ENCODE data around the gene ZNF205. TPM values are rescaled to one million over a fixed set of nuclear protein-coding genes. Genes with fewer than 3 reads are reported as not detected.
"Not testable (repeated sequence)": the region's sequence is repeated elsewhere in the genome, so short reads cannot be mapped to it uniquely, and the experiment has no call there.

The ZNF205 gene
- total RNA-seq, 1 donor from 2014 or later, result 7.3 TPM

DNA sequence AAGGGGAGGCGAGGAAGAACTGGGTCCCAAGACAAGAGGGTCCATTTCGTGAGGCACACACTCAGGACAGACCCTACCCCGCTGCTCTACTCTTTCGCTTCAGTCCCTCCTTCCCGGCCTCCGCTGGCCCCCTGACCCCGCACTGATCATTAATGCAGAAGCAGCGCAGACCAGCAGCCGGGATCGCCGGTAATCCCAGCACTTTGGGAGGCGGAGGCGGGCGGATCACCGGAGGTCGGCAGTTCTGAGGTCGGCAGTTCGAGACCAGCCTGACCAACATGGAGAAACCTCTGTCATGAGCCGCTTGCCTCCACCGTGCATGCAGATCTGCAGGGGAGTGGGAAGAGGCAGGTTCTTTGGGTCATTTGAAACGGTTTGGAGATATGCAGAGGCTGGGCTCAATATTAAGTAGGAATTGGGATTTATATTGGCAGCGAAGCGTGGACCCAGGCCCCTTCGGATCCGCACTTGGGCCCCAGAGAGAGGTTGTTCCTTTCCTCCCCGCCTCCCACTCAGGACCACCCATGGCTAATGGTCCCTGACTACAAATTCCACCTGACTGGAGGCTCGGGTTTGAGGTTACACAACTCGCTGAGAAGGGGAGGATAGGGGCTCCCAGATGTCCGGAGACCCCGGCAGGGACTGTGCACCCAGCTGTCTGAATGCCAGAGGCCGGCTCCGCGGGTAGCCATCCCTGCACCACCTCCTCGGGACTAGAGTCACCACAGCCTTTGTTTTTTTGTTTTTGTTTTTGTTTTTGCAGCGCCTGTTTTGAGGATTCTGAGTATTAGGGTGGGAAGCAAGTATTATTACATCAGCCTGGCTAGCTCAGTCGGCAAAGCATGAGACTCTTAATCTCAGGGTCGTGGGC lies 52.0 kb downstream of the ZNF205 start:
- H3K9ac ChIP-seq (ENCODE audit: low read depth in 1 of 3, low read length in 3 of 3), result no peak overlapping the region
- no peak overlapping the region for H3K4me3 ChIP-seq (ENCODE audit: low read length in 3 of 3)
- no peak overlapping the region for H3K27ac ChIP-seq (ENCODE audit: low read depth, low read length)
- no peaks in the 10 kb centered on the region for H3K36me3 ChIP-seq (ENCODE audit: control insufficient read depth in 3 of 3, insufficient read depth in 3 of 3, low read length in 3 of 3)
- peaks cover 11 to 14% (median 12%) of the 10 kb centered on the region in 3 donors for H3K4me1 ChIP-seq (ENCODE audit: control insufficient read depth in 3 of 3, insufficient read depth in 3 of 3, low read length in 3 of 3)
- H3K9me3 ChIP-seq (ENCODE audit: control insufficient read depth in 3 of 3, low read length in 3 of 3), result no peaks in the 10 kb centered on the region
- peaks cover 25 to 56% (median 39%) of the 10 kb centered on the region in 3 donors for H3K27me3 ChIP-seq (ENCODE audit: control insufficient read depth in 3 of 3, insufficient read depth in 3 of 3, low read length in 3 of 3)

DNA sequence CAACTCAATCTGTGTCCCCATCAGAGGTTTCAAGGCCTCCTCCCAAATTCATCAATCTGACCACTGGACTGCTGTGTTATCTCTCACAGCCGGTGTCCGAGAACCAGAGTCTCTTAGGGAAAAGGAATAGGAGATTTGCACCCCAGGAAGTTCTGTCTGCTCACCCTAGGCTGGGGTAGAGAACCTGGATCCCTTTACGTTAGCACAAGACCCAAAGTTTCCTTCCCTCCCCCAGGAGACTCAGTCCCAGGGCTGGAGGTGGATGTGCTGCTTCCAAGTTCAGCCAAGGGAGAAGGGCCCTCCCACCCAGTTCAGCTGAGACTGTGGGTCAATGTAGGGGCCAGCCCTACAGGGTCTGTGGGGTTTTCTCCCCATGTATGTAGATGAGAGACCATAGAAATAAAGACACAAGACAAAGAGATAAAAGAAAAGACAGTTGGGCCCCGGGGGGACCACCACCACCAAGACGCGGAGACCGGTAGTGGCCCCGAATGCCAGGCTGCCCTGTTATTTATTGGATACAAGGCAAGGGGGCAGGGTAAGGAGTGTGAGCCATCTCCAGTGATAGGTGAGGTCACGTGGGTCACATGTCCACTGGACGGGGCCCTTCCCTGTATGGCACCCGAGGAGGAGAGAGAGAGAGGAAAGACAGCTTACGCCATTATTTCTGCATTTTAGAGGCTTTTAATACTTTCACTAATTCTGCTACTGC lies 52.9 kb downstream of the ZNF205 start:
- no peak overlapping the region for H3K27ac ChIP-seq (ENCODE audit: low read depth, low read length)

DNA sequence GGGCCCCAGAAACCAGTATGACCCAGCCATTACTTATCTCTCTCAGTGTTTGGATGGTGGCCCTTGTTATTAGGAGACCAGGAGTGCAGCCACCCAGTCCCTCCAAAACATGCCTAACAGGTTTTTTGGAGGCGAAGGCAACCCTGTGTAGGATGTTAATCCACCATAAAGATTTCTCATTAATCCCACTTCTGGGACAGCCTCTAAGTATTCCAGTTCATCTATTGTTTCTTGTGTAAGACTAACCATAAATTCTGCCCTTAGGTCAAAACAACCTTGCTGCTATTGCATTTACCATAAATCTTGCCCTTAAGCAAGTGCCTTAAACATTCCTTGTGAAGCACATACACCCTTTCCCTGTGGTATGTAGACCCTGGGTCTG lies 54.1 kb downstream of the ZNF205 start:
- H3K4me1 ChIP-seq (ENCODE audit: control insufficient read depth in 3 of 3, insufficient read depth in 3 of 3, low read length in 3 of 3), result peaks cover 12 to 15% (median 13%) of the 10 kb centered on the region in 3 donors
- no peak overlapping the region for H3K4me3 ChIP-seq (ENCODE audit: low read length in 3 of 3)
- H3K27ac ChIP-seq (ENCODE audit: low read depth, low read length), result no peak overlapping the region
- H3K36me3 ChIP-seq (ENCODE audit: control insufficient read depth in 3 of 3, insufficient read depth in 3 of 3, low read length in 3 of 3), result no peaks in the 10 kb centered on the region
- H3K9ac ChIP-seq (ENCODE audit: low read depth in 1 of 3, low read length in 3 of 3), result no peak overlapping the region
- no peaks in the 10 kb centered on the region for H3K9me3 ChIP-seq (ENCODE audit: control insufficient read depth in 3 of 3, low read length in 3 of 3)
- peaks cover 37 to 62% (median 44%) of the 10 kb centered on the region in 3 donors for H3K27me3 ChIP-seq (ENCODE audit: control insufficient read depth in 3 of 3, insufficient read depth in 3 of 3, low read length in 3 of 3)

More for the DNA sequence above, 52.9 kb downstream of the ZNF205 start:
- peak overlapping the region in 2 of 3 donors; percentile 42 to 45 for H3K9ac ChIP-seq (ENCODE audit: low read depth in 1 of 3, low read length in 3 of 3)
- H3K9me3 ChIP-seq (ENCODE audit: control insufficient read depth in 3 of 3, low read length in 3 of 3), result no peaks in the 10 kb centered on the region
- H3K4me3 ChIP-seq (ENCODE audit: low read length in 3 of 3), result peak overlapping the region; percentile 31 to 56 (median 56)
- H3K4me1 ChIP-seq (ENCODE audit: control insufficient read depth in 3 of 3, insufficient read depth in 3 of 3, low read length in 3 of 3), result peaks cover 5 to 7% (median 6%) of the 10 kb centered on the region in 3 donors
- H3K27me3 ChIP-seq (ENCODE audit: control insufficient read depth in 3 of 3, insufficient read depth in 3 of 3, low read length in 3 of 3), result peaks cover 28 to 58% (median 39%) of the 10 kb centered on the region in 3 donors
- H3K36me3 ChIP-seq (ENCODE audit: control insufficient read depth in 3 of 3, insufficient read depth in 3 of 3, low read length in 3 of 3), result no peaks in the 10 kb centered on the region

DNA sequence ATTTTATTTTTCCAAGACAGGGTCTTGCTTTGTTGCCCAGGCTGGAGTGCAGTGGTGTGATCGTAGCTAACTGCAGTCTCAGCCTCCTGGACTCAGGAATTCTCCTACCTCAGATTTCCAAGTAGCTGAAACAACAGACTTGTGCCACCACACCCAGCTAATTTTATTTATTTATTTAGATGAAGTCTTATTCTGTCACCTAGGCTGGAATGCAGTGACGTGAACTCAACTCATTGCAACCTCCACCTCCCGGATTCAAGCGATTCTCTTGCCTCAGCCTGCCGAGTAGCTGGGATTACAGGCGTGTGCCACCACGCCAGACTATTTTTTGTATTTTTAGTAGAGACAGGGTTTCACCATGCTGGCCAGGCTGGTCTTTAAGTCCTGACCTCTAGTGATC lies 56.3 kb downstream of the ZNF205 start:
- not testable (repeated sequence) for H3K9me3 ChIP-seq (ENCODE audit: control insufficient read depth in 3 of 3, low read length in 3 of 3); H3K27ac ChIP-seq (ENCODE audit: low read depth, low read length); H3K4me3 ChIP-seq (ENCODE audit: low read length in 3 of 3); H3K9ac ChIP-seq (ENCODE audit: low read depth in 1 of 3, low read length in 3 of 3); H3K36me3 ChIP-seq (ENCODE audit: control insufficient read depth in 3 of 3, insufficient read depth in 3 of 3, low read length in 3 of 3)
- peaks cover 14 to 20% (median 18%) of the 10 kb centered on the region in 3 donors for H3K4me1 ChIP-seq (ENCODE audit: control insufficient read depth in 3 of 3, insufficient read depth in 3 of 3, low read length in 3 of 3)
- peaks cover 51 to 67% (median 55%) of the 10 kb centered on the region in 3 donors for H3K27me3 ChIP-seq (ENCODE audit: control insufficient read depth in 3 of 3, insufficient read depth in 3 of 3, low read length in 3 of 3)

Small RNAs within 50 kb of the gene (small RNA-seq; reads per million reads assigned to genes)
- gene RNU1-22P, result 0.30 reads per million, percentile 31 among the genes with 10 or more reads in this experiment

Other genes starting within 250 kb of the ZNF205 start
- 10.4 TPM for gene FLYWCH2, start 229.4 kb upstream of the ZNF205 start, total RNA-seq
- gene FLYWCH1, start 200.7 kb upstream of the ZNF205 start, total RNA-seq, result 11.0 TPM
- gene KREMEN2, start 148.3 kb upstream of the ZNF205 start, total RNA-seq, result 1.6 TPM
- 2.1 TPM for gene PAQR4, start 143.2 kb upstream of the ZNF205 start, total RNA-seq
- gene PKMYT1, start 132.1 kb upstream of the ZNF205 start, total RNA-seq, result 2.1 TPM
- gene CLDN9, start 99.7 kb upstream of the ZNF205 start, total RNA-seq, result not detected
- not detected for gene CLDN6, start 94.4 kb upstream of the ZNF205 start, total RNA-seq
- 28.7 TPM for gene TNFRSF12A, start 92.2 kb upstream of the ZNF205 start, total RNA-seq
- gene HCFC1R1, start 88.6 kb upstream of the ZNF205 start, total RNA-seq, result 14.1 TPM
- gene THOC6, start 88.6 kb upstream of the ZNF205 start, total RNA-seq, result 15.7 TPM
- not detected for gene BICDL2, start 75.6 kb upstream of the ZNF205 start, total RNA-seq
- gene MMP25, start 66.0 kb upstream of the ZNF205 start, total RNA-seq, result 0.52 TPM
- 25.1 TPM for gene IL32, start 46.9 kb upstream of the ZNF205 start, total RNA-seq
- not detected for gene ZSCAN10, start 13.3 kb upstream of the ZNF205 start, total RNA-seq
- 4.2 TPM for gene ZNF213, start 22.4 kb downstream of the ZNF205 start, total RNA-seq
- gene OR1F1, start 75.6 kb downstream of the ZNF205 start, total RNA-seq, result not detected
- 9.4 TPM for gene ZNF200, start 122.6 kb downstream of the ZNF205 start, total RNA-seq
- 0.52 TPM for gene MEFV, start 144.0 kb downstream of the ZNF205 start, total RNA-seq
- gene ZNF263, start 170.9 kb downstream of the ZNF205 start, total RNA-seq, result 30.8 TPM
- 7.8 TPM for gene TIGD7, start 192.8 kb downstream of the ZNF205 start, total RNA-seq
- 23.5 TPM for gene ZNF75A, start 192.9 kb downstream of the ZNF205 start, total RNA-seq
- gene OR2C1, start 243.3 kb downstream of the ZNF205 start, total RNA-seq, result not detected